Liver (tissue), 9 donors: ENCODE results near the gene TOM1L2. TPM values are rescaled to one million over a fixed set of nuclear protein-coding genes. Genes with fewer than 3 reads are reported as not detected.

Experiments
- DNase-seq: peaks from one replicate; pipeline ENCODE4 v3.0.0-alpha.2; 2017; ENCODE audit warnings: low spot score
- H3K27ac ChIP-seq, 2 donors: one replicate each; pipeline ENCODE4 v1.7.0; 2013; ENCODE audit warnings: inconsistent platforms in 2 of 2, low read length in 2 of 2, control low read depth in 1 of 2, low read depth in 1 of 2, mild to moderate bottlenecking in 1 of 2
- H3K27me3 ChIP-seq, 4 donors: one replicate each; pipeline versions ENCODE4 v1.6.1 to v1.7.0; 2013; ENCODE audit warnings: low read length in 3 of 4, inconsistent platforms in 1 of 4, mild to moderate bottlenecking in 1 of 4, moderate library complexity in 1 of 4; ENCODE audit not compliant: control insufficient read depth in 4 of 4, insufficient read depth in 4 of 4
- H3K36me3 ChIP-seq, 4 donors: one replicate each; pipeline versions ENCODE4 v1.6.1 to v1.7.0; 2013; ENCODE audit warnings: low read length in 3 of 4, mild to moderate bottlenecking in 3 of 4, low read depth in 1 of 4, moderate library complexity in 1 of 4; ENCODE audit not compliant: control insufficient read depth in 4 of 4, insufficient read depth in 3 of 4
- H3K4me1 ChIP-seq, 4 donors: one replicate each; pipeline versions ENCODE4 v1.6.1 to v1.7.0; 2013; ENCODE audit warnings: low read length in 3 of 4, mild to moderate bottlenecking in 3 of 4, moderate library complexity in 1 of 4; ENCODE audit not compliant: control insufficient read depth in 4 of 4, insufficient read depth in 4 of 4
- H3K4me3 ChIP-seq, 3 donors: one replicate each; pipeline versions ENCODE4 v1.6.1 to v1.7.0; 2013; ENCODE audit warnings: low read length in 3 of 3, control low read depth in 1 of 3, low read depth in 1 of 3, mild to moderate bottlenecking in 1 of 3
- H3K9ac ChIP-seq, 2 donors: one replicate each; pipeline ENCODE4 v1.7.0; 2013; ENCODE audit warnings: low read length in 2 of 2, mild to moderate bottlenecking in 2 of 2, moderate library complexity in 2 of 2, control low read depth in 1 of 2, low read depth in 1 of 2
- H3K9me3 ChIP-seq, 4 donors: one replicate each; pipeline versions ENCODE4 v1.6.1 to v1.7.0; 2013; ENCODE audit warnings: low read length in 3 of 4; ENCODE audit not compliant: control insufficient read depth in 4 of 4
- ATF3 ChIP-seq: IDR thresholded peaks from 2 replicates; pipeline ENCODE4 v1.6.1; 2016; ENCODE audit warnings: antibody characterized with exemption
- CTCF ChIP-seq: fragments of 150-350 bp; IDR thresholded peaks from 2 replicates; pipeline ENCODE4 v1.5.1; 2017; ENCODE audit warnings: improper control_type of control experiment, low read depth, low read length; ENCODE audit not compliant: missing input control
- EGR1 ChIP-seq, 2 donors: IDR thresholded peaks; 2 replicates each; pipeline ENCODE4 v1.6.1; 2016 to 2018; ENCODE audit warnings: antibody characterized with exemption in 2 of 2, low read depth in 2 of 2
- FOXA1 ChIP-seq: IDR thresholded peaks from 2 replicates; pipeline ENCODE4 v1.6.1; 2016; ENCODE audit warnings: antibody characterized with exemption
- FOXA2 ChIP-seq: IDR thresholded peaks from 2 replicates; pipeline ENCODE4 v1.6.1; 2016; ENCODE audit warnings: antibody characterized with exemption
- GABPA ChIP-seq, 2 donors: IDR thresholded peaks in 1 of 2; conservative IDR thresholded peaks in 1 of 2; 2 replicates each; pipeline ENCODE4 v1.6.1; 2016; ENCODE audit warnings: antibody characterized with exemption in 2 of 2, mild to moderate bottlenecking in 1 of 2, moderate library complexity in 1 of 2
- HNF4A ChIP-seq, 2 donors: conservative IDR thresholded peaks; 2 replicates each; pipeline ENCODE4 v1.6.1; 2016; ENCODE audit warnings: antibody characterized with exemption in 2 of 2, mild to moderate bottlenecking in 2 of 2
- HNF4G ChIP-seq: IDR thresholded peaks from 2 replicates; pipeline ENCODE4 v1.6.1; 2016; ENCODE audit warnings: antibody characterized with exemption
- JUND ChIP-seq, 2 donors: IDR thresholded peaks; 2 replicates each; pipeline ENCODE4 v1.6.1; 2016; ENCODE audit warnings: antibody characterized with exemption in 2 of 2
- MAX ChIP-seq: IDR thresholded peaks from 2 replicates; pipeline ENCODE4 v1.6.1; 2016; ENCODE audit warnings: antibody characterized with exemption
- NR2F2 ChIP-seq: IDR thresholded peaks from 2 replicates; pipeline ENCODE4 v1.6.1; 2016; ENCODE audit warnings: antibody characterized with exemption
- RAD21 ChIP-seq, 2 donors: IDR thresholded peaks; 2 replicates each; pipeline ENCODE4 v1.6.1; 2016; ENCODE audit warnings: antibody characterized with exemption in 2 of 2, mild to moderate bottlenecking in 2 of 2
- REST ChIP-seq: IDR thresholded peaks from 2 replicates; pipeline ENCODE4 v1.6.1; 2016; ENCODE audit warnings: antibody characterized with exemption, mild to moderate bottlenecking
- RXRA ChIP-seq, 2 donors: IDR thresholded peaks; 2 replicates each; pipeline ENCODE4 v1.6.1; 2017 to 2018; ENCODE audit warnings: antibody characterized with exemption in 2 of 2, mild to moderate bottlenecking in 1 of 2
- SP1 ChIP-seq: IDR thresholded peaks from 2 replicates; pipeline ENCODE4 v1.6.1; 2018; ENCODE audit warnings: antibody characterized with exemption, mild to moderate bottlenecking
- YY1 ChIP-seq: IDR thresholded peaks from 2 replicates; pipeline ENCODE4 v1.6.1; 2016; ENCODE audit warnings: antibody characterized with exemption, mild to moderate bottlenecking
- ZBTB33 ChIP-seq: IDR thresholded peaks from 2 replicates; pipeline ENCODE4 v1.6.1; 2016; ENCODE audit warnings: antibody characterized with exemption
- WGBS: extraction: QIAGEN DNeasy Blood & Tissue Kit; methylation state at CpG from one replicate; pipeline ENCODE4 v1.1.7; 2013; 5-methylcytosine and 5-hydroxymethylcytosine counted together
- polyA plus RNA-seq, 2 donors: library from polyadenylated mRNA; stranded (reverse) in 1 of 2; unstranded in 1 of 2; fragments of 200-250 nt in 1 of 2; fragments of >200 nt in 1 of 2; fragmentation: Nextera tagmentation in 1 of 2; extraction: Ambion mirVana in 1 of 2; gene quantifications; one replicate each; pipeline versions ENCODE4 v1.2.1 to v1.2.3, GENCODE V29; 2013 to 2015
- total RNA-seq, 2 donors: library from RNA; depleted of rRNA; stranded (reverse); fragments of >200 nt; gene quantifications; one replicate each; pipeline ENCODE4 v1.2.3, GENCODE V29; 2014
- donor health status: healthy.
- donor health status: healthy.
- donor health status: healthy.
- donor health status: healthy.
- donor health status: healthy.

Gene TOM1L2
- total and polyA plus RNA-seq, 4 donors = 5.0 to 24.0 (median 9.3) TPM

GRCh38 chr17:17897442-17897841 lies 74.8 kb downstream of the TOM1L2 start:
- H3K4me3 ChIP-seq = no peak overlapping the region
- 55% methylated on average over 2 of the region's 2 CpGs for WGBS
- H3K9ac ChIP-seq = no peak overlapping the region
- H3K36me3 ChIP-seq = peaks cover 0 to 17% (median 3%) of the 10 kb centered on the region in 4 donors
- H3K4me1 ChIP-seq = peaks cover 8 to 33% (median 23%) of the 10 kb centered on the region in 4 donors
- no peak overlapping the region for H3K27ac ChIP-seq
- no peaks in the 10 kb centered on the region for H3K27me3 ChIP-seq
- no peaks in the 10 kb centered on the region for H3K9me3 ChIP-seq
- DNase-seq = no peak
- TF ChIP-seq FOXA1 = no peak
- TF ChIP-seq YY1 = no peak
- no peak for TF ChIP-seq HNF4A (conservative IDR thresholded peaks at IDR 0.05)
- no peak for TF ChIP-seq RXRA (IDR thresholded peaks at IDR 0.05)
- no peak for TF ChIP-seq GABPA (IDR thresholded peaks at IDR 0.05 in 1 of 2, conservative IDR thresholded peaks at IDR 0.05 in 1 of 2)
- TF ChIP-seq REST = no peak
- no peak for TF ChIP-seq JUND (IDR thresholded peaks at IDR 0.05)
- no peak for TF ChIP-seq HNF4G
- TF ChIP-seq ATF3 = no peak

- H3K36me3 ChIP-seq = peaks cover 0 to 17% (median 3%) of the 10 kb centered on the region in 4 donors
- H3K4me3 ChIP-seq = no peak overlapping the region
- peaks cover 8 to 28% (median 22%) of the 10 kb centered on the region in 4 donors for H3K4me1 ChIP-seq
- no peaks in the 10 kb centered on the region for H3K27me3 ChIP-seq
- TF ChIP-seq EGR1 (IDR thresholded peaks at IDR 0.05; ENCODE audit: low read depth in 2 of 2) (no peak), JUND (IDR thresholded peaks at IDR 0.05) (no peak), HNF4G (no peak), FOXA1 (no peak), SP1 (no peak), RXRA (IDR thresholded peaks at IDR 0.05) (no peak), ATF3 (no peak)
- H3K9me3 ChIP-seq = no peaks in the 10 kb centered on the region
- H3K9ac ChIP-seq = no peak overlapping the region
- no peak overlapping the region for H3K27ac ChIP-seq
- no peak for DNase-seq
- WGBS = 94% methylated on average over 8 of the region's 8 CpGs
Observed at GRCh38 chr17:17896746-17897145, 75.5 kb downstream of the TOM1L2 start.

GRCh38 chr17:17893801-17894644 lies 78.2 kb downstream of the TOM1L2 start:
- Histone ChIP-seq H3K9me3 (no peaks in the 10 kb centered on the region), H3K36me3 (peaks cover 0 to 17% (median 3%) of the 10 kb centered on the region in 4 donors), H3K4me3 (no peak overlapping the region), H3K9ac (no peak overlapping the region), H3K4me1 (peaks cover 0 to 5% (median 1%) of the 10 kb centered on the region in 4 donors), H3K27ac (no peak overlapping the region), H3K27me3 (no peaks in the 10 kb centered on the region)
- WGBS = 98% methylated on average over 7 of the region's 7 CpGs
- DNase-seq = no peak
- TF ChIP-seq NR2F2 (no peak), FOXA1 (no peak), ZBTB33 (no peak), GABPA (IDR thresholded peaks at IDR 0.05 in 1 of 2, conservative IDR thresholded peaks at IDR 0.05 in 1 of 2) (no peak), ATF3 (no peak), JUND (IDR thresholded peaks at IDR 0.05) (no peak), RXRA (IDR thresholded peaks at IDR 0.05) (no peak), MAX (no peak), EGR1 (IDR thresholded peaks at IDR 0.05; ENCODE audit: low read depth in 2 of 2) (no peak), SP1 (no peak), HNF4G (no peak), FOXA2 (no peak), CTCF (no peak), RAD21 (IDR thresholded peaks at IDR 0.05) (no peak), YY1 (no peak)
